ENCODE measurements around the gene SLC22A3. TPM values are rescaled to one million over a fixed set of nuclear protein-coding genes. Genes with fewer than 3 reads are reported as not detected.

SLC22A3 gene
- polyA plus RNA-seq, 2 of the 4 experiments (the other 2 are of a cell fraction) = 44.9 to 57.4 TPM

- FAIRE-seq (no peak), DNase-seq (ENCODE audit: low read depth in 1 of 2, low spot score in 1 of 2) (no peak), ATAC-seq (peak; percentile 9 to 12; a peak in 2 of 6 replicates)
- WGBS (ENCODE audit: missing lambda C conversion rate) = 97% methylated on average over 17 of the region's 28 CpGs
- ChIA-PET CTCF (interaction anchor here (1.1 kb wide), 1 partner anchor 24 kb away, joined by 3 read pairs; no protein-coding TSS in a partner anchor), POLR2A (no interaction called here)
- no peak overlapping the region for H3K4me2 ChIP-seq
- TF ChIP-seq, protein P1, sequence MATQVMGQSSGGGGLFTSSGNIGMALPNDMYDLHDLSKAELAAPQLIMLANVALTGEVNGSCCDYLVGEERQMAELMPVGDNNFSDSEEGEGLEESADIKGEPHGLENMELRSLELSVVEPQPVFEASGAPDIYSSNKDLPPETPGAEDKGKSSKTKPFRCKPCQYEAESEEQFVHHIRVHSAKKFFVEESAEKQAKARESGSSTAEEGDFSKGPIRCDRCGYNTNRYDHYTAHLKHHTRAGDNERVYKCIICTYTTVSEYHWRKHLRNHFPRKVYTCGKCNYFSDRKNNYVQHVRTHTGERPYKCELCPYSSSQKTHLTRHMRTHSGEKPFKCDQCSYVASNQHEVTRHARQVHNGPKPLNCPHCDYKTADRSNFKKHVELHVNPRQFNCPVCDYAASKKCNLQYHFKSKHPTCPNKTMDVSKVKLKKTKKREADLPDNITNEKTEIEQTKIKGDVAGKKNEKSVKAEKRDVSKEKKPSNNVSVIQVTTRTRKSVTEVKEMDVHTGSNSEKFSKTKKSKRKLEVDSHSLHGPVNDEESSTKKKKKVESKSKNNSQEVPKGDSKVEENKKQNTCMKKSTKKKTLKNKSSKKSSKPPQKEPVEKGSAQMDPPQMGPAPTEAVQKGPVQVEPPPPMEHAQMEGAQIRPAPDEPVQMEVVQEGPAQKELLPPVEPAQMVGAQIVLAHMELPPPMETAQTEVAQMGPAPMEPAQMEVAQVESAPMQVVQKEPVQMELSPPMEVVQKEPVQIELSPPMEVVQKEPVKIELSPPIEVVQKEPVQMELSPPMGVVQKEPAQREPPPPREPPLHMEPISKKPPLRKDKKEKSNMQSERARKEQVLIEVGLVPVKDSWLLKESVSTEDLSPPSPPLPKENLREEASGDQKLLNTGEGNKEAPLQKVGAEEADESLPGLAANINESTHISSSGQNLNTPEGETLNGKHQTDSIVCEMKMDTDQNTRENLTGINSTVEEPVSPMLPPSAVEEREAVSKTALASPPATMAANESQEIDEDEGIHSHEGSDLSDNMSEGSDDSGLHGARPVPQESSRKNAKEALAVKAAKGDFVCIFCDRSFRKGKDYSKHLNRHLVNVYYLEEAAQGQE (IDR thresholded peaks at IDR 0.05) = no peak
- TF ChIP-seq RARB (CRISPR knock-in tag; IDR thresholded peaks at IDR 0.05) (no peak), ZSCAN20 (CRISPR knock-in tag; IDR thresholded peaks at IDR 0.05) (no peak), TFCP2L1 (CRISPR knock-in tag; IDR thresholded peaks at IDR 0.05) (no peak), CHD4 (IDR thresholded peaks at IDR 0.05; ENCODE audit: borderline replicate concordance) (no peak), RNF2 (IDR thresholded peaks at IDR 0.05; ENCODE audit: borderline replicate concordance, low read depth) (no peak), POLR2A (IDR thresholded peaks at IDR 0.05; ENCODE audit: low read length) (no peak), HOXB5 (CRISPR knock-in tag; IDR thresholded peaks at IDR 0.05) (no peak), SMC3 (IDR thresholded peaks at IDR 0.05) (no peak)
- TF ChIP-seq, protein P2, sequence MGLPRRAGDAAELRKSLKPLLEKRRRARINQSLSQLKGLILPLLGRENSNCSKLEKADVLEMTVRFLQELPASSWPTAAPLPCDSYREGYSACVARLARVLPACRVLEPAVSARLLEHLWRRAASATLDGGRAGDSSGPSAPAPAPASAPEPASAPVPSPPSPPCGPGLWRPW (IDR thresholded peaks at IDR 0.05) = no peak
- TF ChIP-seq, protein P3, sequence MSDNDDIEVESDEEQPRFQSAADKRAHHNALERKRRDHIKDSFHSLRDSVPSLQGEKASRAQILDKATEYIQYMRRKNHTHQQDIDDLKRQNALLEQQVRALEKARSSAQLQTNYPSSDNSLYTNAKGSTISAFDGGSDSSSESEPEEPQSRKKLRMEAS (IDR thresholded peaks at IDR 0.05) = no peak
- no peak overlapping the region for H3K4me3 ChIP-seq
- peaks cover 64% of the 10 kb centered on the region for H3K4me1 ChIP-seq
- H3K27ac ChIP-seq = 0 out of 6 replicates have a peak overlapping the region, but pooled peaks of 1 of the 2 experiments have one; percentile 31
- no peaks in the 10 kb centered on the region for H3K9me3 ChIP-seq
Observed at GRCh38 chr6:160362556-160362955, 14.4 kb downstream of the SLC22A3 start.

GRCh38 chr6:160363016-160363996 lies 15.1 kb downstream of the SLC22A3 start:
- H3K9me3 ChIP-seq = no peaks in the 10 kb centered on the region
- ChIA-PET POLR2A (no interaction called here), CTCF (interaction anchor here (1.1 kb wide), 1 partner anchor 24 kb away, joined by 3 read pairs; no protein-coding TSS in a partner anchor)
- WGBS (ENCODE audit: missing lambda C conversion rate) = 93% methylated on average over 22 of the region's 30 CpGs
- peaks cover 57% of the 10 kb centered on the region for H3K4me1 ChIP-seq
- DNase-seq (ENCODE audit: low read depth in 1 of 2, low spot score in 1 of 2) (no peak), ATAC-seq (peak in 1 of 2 experiments; percentile 12; a peak in 2 of 6 replicates), FAIRE-seq (no peak)
- H3K4me2 ChIP-seq = no peak overlapping the region; the same call in 2 of the 3 replicates
- TF ChIP-seq TP53 (CRISPR knock-in tag; IDR thresholded peaks at IDR 0.05) (no peak), RARB (CRISPR knock-in tag; IDR thresholded peaks at IDR 0.05) (no peak), CBX2 (IDR thresholded peaks at IDR 0.05; ENCODE audit: borderline replicate concordance, low read depth) (no peak), ZSCAN20 (CRISPR knock-in tag; IDR thresholded peaks at IDR 0.05) (no peak), ZNF302 (CRISPR knock-in tag; IDR thresholded peaks at IDR 0.05) (no peak), CHD2 (IDR thresholded peaks at IDR 0.05; ENCODE audit: low read length, partially characterized antibody) (no peak), CEBPB (IDR thresholded peaks at IDR 0.05) (no peak), NFE2L2 (conservative IDR thresholded peaks at IDR 0.05; ENCODE audit: low read length) (no peak), POLR2A (IDR thresholded peaks at IDR 0.05; ENCODE audit: low read length) (no peak), BHLHE40 (IDR thresholded peaks at IDR 0.05; ENCODE audit: low read depth, low read length) (no peak), MYC (IDR thresholded peaks at IDR 0.05; ENCODE audit: borderline replicate concordance, low read length) (no peak), SREBF2 (IDR thresholded peaks at IDR 0.05) (no peak), FOSL2 (IDR thresholded peaks at IDR 0.05) (no peak), FOSL2 (CRISPR knock-in tag; IDR thresholded peaks at IDR 0.05) (no peak), ESRRA (IDR thresholded peaks at IDR 0.05; ENCODE audit: borderline replicate concordance, low read length) (no peak), MAFK (IDR thresholded peaks at IDR 0.05; ENCODE audit: partially characterized antibody) (no peak), GATA3 (IDR thresholded peaks at IDR 0.05; ENCODE audit: borderline replicate concordance) (no peak)
- TF ChIP-seq, protein P3 (IDR thresholded peaks at IDR 0.05) = no peak
- TF ChIP-seq, protein P4, sequence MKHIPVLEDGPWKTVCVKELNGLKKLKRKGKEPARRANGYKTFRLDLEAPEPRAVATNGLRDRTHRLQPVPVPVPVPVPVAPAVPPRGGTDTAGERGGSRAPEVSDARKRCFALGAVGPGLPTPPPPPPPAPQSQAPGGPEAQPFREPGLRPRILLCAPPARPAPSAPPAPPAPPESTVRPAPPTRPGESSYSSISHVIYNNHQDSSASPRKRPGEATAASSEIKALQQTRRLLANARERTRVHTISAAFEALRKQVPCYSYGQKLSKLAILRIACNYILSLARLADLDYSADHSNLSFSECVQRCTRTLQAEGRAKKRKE (CRISPR knock-in tag; IDR thresholded peaks at IDR 0.05; ENCODE audit: low read depth) = no peak
- TF ChIP-seq, protein P5, sequence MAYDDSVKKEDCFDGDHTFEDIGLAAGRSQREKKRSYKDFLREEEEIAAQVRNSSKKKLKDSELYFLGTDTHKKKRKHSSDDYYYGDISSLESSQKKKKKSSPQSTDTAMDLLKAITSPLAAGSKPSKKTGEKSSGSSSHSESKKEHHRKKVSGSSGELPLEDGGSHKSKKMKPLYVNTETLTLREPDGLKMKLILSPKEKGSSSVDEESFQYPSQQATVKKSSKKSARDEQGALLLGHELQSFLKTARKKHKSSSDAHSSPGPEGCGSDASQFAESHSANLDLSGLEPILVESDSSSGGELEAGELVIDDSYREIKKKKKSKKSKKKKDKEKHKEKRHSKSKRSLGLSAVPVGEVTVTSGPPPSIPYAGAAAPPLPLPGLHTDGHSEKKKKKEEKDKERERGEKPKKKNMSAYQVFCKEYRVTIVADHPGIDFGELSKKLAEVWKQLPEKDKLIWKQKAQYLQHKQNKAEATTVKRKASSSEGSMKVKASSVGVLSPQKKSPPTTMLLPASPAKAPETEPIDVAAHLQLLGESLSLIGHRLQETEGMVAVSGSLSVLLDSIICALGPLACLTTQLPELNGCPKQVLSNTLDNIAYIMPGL (CRISPR knock-in tag; IDR thresholded peaks at IDR 0.05; ENCODE audit: borderline replicate concordance) = no peak
- no peak overlapping the region for H3K4me3 ChIP-seq
- peak overlapping the region in 1 of 2 experiments; percentile 31; a peak in 2 of 6 replicates for H3K27ac ChIP-seq
